Testis (tissue), 5 donors: Measurements from ENCODE around the gene ZMYM1. TPM values are rescaled to one million over a fixed set of nuclear protein-coding genes. Genes with fewer than 3 reads are reported as not detected.
A peak's percentile ranks its signal among the peaks of the same experiment; 100 is the strongest.

ENCODE experiments used
- DNase-seq: peaks from one replicate; pipeline ENCODE4 v3.0.0-alpha.2; 2019
- H3K27ac ChIP-seq, 2 donors: fragments of 200-600 bp; sonication (generic); one replicate each; pipeline ENCODE4 v1.5.1; 2019
- H3K27me3 ChIP-seq: fragments of 200-600 bp; sonication (generic); one replicate; pipeline ENCODE4 v1.5.1; 2019
- H3K36me3 ChIP-seq: fragments of 200-600 bp; sonication (generic); one replicate; pipeline ENCODE4 v1.5.1; 2017; ENCODE audit warnings: low read depth; ENCODE audit errors: missing control alignments
- H3K4me1 ChIP-seq: fragments of 200-600 bp; sonication (generic); one replicate; pipeline ENCODE4 v1.5.1; 2019
- H3K4me3 ChIP-seq, 2 donors: fragments of 200-600 bp; sonication (generic); one replicate each; pipeline ENCODE4 v1.5.1; 2017 to 2019
- H3K9me3 ChIP-seq: fragments of 200-600 bp; sonication (generic); one replicate; pipeline ENCODE4 v1.5.1; 2017
- POLR2A ChIP-seq: fragments of 450-650 bp; IDR thresholded peaks from one replicate; pipeline ENCODE4 v1.6.1; 2017; ENCODE audit warnings: antibody characterized with exemption, mild to moderate bottlenecking, moderate library complexity
- WGBS, 2 donors: methylation state at CpG; one replicate each; pipeline ENCODE4 v1.1.5; 2018; 5-methylcytosine and 5-hydroxymethylcytosine counted together
- intact Hi-C: fragments of 100-400 bp; cut with DNase I; formaldehyde crosslinking; loops from one replicate; pipeline ENCODE4 v1.15.1; 2023; ENCODE audit warnings: low total_unique reads
- long read RNA-seq, 2 donors: transcript quantifications; one replicate each; lab custom pipeline, GENCODE V29; 2026
- polyA plus RNA-seq: library from polyadenylated mRNA; stranded (reverse); fragments of 350-450 nt; fragmentation: Illumina TruSeq; extraction: RNeasy Lipid Tissue Mini Kit (QIAGEN cat#74804); gene quantifications from one replicate; pipeline ENCODE4 v1.2.3, GENCODE V29; 2014; ENCODE audit warnings: low read depth, low replicate concordance; ENCODE audit not compliant: insufficient read depth
- total RNA-seq, 2 donors: library from RNA; depleted of rRNA; stranded (reverse); fragments of >200 nt; gene quantifications; one replicate each; pipeline ENCODE4 v1.2.3, GENCODE V29; 2016
- TF ChIP-seq, protein P1 (sequence below), 3 experiments: fragments of 450-650 bp in 2 of 3; fragments of 200-600 bp in 1 of 3; sonication (generic) in 1 of 3; IDR thresholded peaks; one replicate each; pipeline ENCODE4 v1.5.1; 2016 to 2019; ENCODE audit warnings: antibody characterized with exemption in 3 of 3, mild to moderate bottlenecking in 2 of 3, moderate library complexity in 1 of 3

The ZMYM1 gene
- 10 to 100 TPM; 20.7 to 24.2 TPM for total RNA-seq
- 10.8 TPM for polyA plus RNA-seq
- long read RNA-seq, donor 1, full-length matches to known transcripts, result 3 of 3 reads
- long read RNA-seq, donor 1, partial matches to known transcripts, result 0 of 3 reads
- long read RNA-seq, donor 1, other reads (novel, unspliced or antisense), result 0 of 3 reads
- long read RNA-seq, donor 2, result 0 reads

DNA sequence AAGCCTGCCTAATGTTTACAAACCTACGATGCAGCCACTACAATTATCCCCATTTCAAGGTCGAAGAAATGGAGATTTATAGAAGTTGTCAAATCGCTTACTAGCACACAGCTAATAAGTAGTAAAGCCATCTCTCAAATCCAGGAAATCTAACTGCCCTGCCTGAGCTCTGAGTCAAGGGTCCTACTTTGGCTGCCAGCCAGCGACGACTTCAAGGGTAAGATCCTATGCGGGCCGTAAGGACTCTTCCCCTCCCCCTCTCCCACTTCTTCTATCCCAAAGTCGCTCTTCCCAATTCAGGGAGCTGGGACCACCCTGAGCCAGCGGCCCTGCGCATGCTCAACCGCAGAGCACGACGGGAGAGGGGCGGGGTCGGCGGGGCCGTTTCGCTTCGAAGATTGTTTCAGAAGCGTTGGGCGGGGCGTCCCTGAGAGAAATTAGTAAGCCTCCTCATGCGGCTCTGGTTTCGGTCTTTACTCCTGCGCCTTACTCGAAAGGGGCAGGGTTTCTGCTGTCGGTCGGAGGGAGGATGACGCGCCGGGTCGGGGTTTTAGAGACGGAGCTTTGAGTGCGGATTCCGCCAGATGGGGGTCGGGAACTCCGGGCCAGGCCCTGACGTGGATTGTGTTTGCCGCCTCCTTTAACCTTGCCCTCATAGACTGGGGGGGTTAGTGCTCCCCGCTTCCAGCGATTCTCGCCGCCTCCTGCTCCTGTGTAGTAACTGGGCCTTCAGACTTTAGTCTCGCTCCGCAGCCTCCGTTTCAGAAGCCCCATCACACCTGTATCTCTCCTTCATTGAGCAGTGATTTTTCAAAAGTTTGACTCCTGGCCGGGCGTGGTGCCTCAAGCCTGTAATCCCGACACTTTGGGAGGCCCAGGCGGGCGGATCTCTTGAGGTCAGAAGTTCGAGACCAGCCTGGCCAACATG is at the start of gene ZMYM1:
TSS of gene ZMYM1 (plus strand) at position 383 of the 928 bp plus-strand sequence. CDS start 14,603 bp downstream, outside the sequence.
- Histone ChIP-seq H3K4me1 (no peaks in the 10 kb centered on the region), H3K4me3 (peak within 1 kb of the TSS; percentile 75 to 78), H3K36me3 (no peaks in the 10 kb centered on the region), H3K9me3 (no peaks in the 10 kb centered on the region), H3K27ac (peak within 1 kb of the TSS; percentile 79 to 93), H3K27me3 (no peaks in the 10 kb centered on the region)
- TF ChIP-seq, protein P1, sequence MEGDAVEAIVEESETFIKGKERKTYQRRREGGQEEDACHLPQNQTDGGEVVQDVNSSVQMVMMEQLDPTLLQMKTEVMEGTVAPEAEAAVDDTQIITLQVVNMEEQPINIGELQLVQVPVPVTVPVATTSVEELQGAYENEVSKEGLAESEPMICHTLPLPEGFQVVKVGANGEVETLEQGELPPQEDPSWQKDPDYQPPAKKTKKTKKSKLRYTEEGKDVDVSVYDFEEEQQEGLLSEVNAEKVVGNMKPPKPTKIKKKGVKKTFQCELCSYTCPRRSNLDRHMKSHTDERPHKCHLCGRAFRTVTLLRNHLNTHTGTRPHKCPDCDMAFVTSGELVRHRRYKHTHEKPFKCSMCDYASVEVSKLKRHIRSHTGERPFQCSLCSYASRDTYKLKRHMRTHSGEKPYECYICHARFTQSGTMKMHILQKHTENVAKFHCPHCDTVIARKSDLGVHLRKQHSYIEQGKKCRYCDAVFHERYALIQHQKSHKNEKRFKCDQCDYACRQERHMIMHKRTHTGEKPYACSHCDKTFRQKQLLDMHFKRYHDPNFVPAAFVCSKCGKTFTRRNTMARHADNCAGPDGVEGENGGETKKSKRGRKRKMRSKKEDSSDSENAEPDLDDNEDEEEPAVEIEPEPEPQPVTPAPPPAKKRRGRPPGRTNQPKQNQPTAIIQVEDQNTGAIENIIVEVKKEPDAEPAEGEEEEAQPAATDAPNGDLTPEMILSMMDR (IDR thresholded peaks at IDR 0.05), result no peak
- no peak for TF ChIP-seq POLR2A
- intact Hi-C loops, result no loop called here
- WGBS, 2 donors, result 0% methylated on average over 31 to 52 of the region's 52 CpGs
- DNase-seq, result peak; percentile 90

DNA sequence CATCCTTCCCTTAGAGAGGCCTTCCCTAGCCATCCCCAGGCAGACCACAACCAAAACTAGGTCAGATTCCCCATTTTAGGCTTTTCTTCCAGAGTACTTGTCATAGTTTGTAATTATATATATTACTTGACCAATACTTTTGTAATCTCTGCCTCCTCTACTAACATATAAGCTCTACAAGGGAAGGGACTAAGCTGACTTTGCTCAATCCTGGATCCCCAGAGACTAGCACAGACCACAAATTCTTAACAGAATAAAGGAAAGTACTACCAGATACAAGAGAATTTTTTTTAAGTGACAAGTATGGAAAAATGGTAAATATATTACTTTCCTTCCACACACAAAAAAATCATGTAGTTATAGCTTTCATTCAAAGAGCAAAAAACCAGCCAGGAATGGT is 49.4 kb upstream of the ZMYM1 start:
- H3K36me3 ChIP-seq, result no peaks in the 10 kb centered on the region
- no peak overlapping the region for H3K4me3 ChIP-seq

DNA sequence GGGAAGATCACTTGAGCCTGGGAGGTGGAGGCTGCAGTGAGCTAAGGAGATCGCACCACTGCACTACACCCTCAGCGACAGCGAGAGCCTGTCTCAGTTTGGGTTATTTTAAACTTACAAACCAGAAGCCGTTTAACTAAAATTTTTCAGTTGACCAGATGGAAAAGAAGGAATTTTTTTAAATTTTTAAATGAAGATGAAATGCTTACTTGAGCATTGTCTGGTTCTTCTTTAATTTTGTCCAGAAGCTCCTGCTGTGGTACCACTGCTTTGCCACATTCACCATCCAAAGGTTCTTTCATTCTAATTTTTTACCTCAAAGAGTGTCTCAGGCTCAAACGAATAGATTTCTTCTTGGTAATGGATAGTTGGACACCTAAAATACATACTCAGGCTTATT is 48.8 kb upstream of the ZMYM1 start:
- TF ChIP-seq POLR2A, result no peak
- TF ChIP-seq, protein P1 (IDR thresholded peaks at IDR 0.05), result no peak
- 50 to 51% methylated on average over 5 of the region's 5 CpGs for WGBS, 2 donors
- intact Hi-C loops, result loop anchor here (5.0 kb wide), 1 partner anchor 162 kb away; the partner anchor contains the start of gene SFPQ

More for the DNA sequence above, 49.4 kb upstream of the ZMYM1 start:
- TF ChIP-seq, protein P1 (IDR thresholded peaks at IDR 0.05), result no peak
- no peak for TF ChIP-seq POLR2A
- Histone ChIP-seq H3K4me1 (peaks cover 10% of the 10 kb centered on the region), H3K27me3 (no peaks in the 10 kb centered on the region), H3K9me3 (no peaks in the 10 kb centered on the region), H3K27ac (no peak overlapping the region)
- intact Hi-C loops, result loop anchor here (5.0 kb wide), 1 partner anchor 163 kb away; the partner anchor contains the start of gene SFPQ
- no peak for DNase-seq

DNA sequence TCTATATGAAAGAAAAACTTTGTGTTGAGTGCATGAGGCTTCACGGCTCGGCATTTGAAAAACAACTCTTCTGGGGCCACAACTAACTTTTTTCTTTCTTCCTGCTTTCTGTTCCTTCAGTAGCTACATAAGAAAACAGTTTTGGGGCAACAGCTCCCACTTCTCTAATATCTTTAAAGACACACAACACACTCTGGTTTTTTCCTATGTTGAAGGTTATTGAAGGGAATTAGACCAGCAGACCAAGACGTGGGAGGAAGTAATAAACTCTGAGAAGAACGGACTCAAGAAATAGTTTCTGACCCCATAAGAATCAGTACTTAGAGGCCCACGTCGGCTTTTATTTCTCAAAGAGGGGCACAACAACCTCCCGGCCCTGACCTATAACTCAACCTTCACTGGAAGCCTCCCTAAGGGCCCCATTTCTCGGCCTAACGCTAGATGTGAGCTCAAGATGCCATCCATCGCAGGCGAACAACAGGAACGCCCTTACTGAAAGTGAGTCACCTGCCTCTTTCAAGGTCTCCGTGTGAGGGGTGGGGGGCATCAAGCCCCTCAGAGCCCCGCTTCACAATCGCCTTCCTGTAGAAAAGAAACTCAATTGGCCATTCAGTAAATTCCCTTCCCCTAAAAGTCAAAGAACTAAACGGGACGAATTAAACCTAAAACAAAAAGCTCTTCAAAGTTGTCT is 48.3 kb upstream of the ZMYM1 start:
- H3K4me3 ChIP-seq, result peak overlapping the region; percentile 72 to 84
- H3K27me3 ChIP-seq, result no peaks in the 10 kb centered on the region
- peak; percentile 51 for DNase-seq
- no peaks in the 10 kb centered on the region for H3K36me3 ChIP-seq
- 3% methylated on average over 17 of the region's 17 CpGs for WGBS, 2 donors
- H3K27ac ChIP-seq, result peak overlapping the region; percentile 90 to 96
- intact Hi-C loops, result loop anchor here (5.0 kb wide), 1 partner anchor 161 kb away; the partner anchor contains the start of gene SFPQ
- TF ChIP-seq POLR2A, result no peak
- TF ChIP-seq, protein P1 (IDR thresholded peaks at IDR 0.05), result no peak
- no peaks in the 10 kb centered on the region for H3K9me3 ChIP-seq
- H3K4me1 ChIP-seq, result peaks cover 10% of the 10 kb centered on the region

More for the DNA sequence above, 48.8 kb upstream of the ZMYM1 start:
- H3K4me3 ChIP-seq, result peak overlapping the region; percentile 72 to 84
- no peaks in the 10 kb centered on the region for H3K9me3 ChIP-seq
- H3K27ac ChIP-seq, result peak overlapping the region; percentile 90 to 96
- H3K4me1 ChIP-seq, result peaks cover 10% of the 10 kb centered on the region
- H3K27me3 ChIP-seq, result no peaks in the 10 kb centered on the region
- no peaks in the 10 kb centered on the region for H3K36me3 ChIP-seq
- no peak for DNase-seq
